Measurements from ENCODE around the gene ADAMTS3.

The ADAMTS3 gene

GRCh38 chr4:72568959-72569718, at the start of gene ADAMTS3:
ADAMTS3 (minus strand) TSS chr4:72569221; CDS start chr4:72568762, 459 bp downstream.
- peak; percentile 63 for DNase-seq (ENCODE audit: low read depth, low spot score)

GRCh38 chr4:72613959-72614358, 44.9 kb upstream of the ADAMTS3 start:
- DNase-seq (ENCODE audit: low read depth, low spot score) = no peak

- no peak for DNase-seq (ENCODE audit: low read depth, low spot score)
Observed at GRCh38 chr4:72606751-72607150, 37.7 kb upstream of the ADAMTS3 start.

- no peak for DNase-seq (ENCODE audit: low read depth, low spot score)
Observed at GRCh38 chr4:72604324-72604723, 35.3 kb upstream of the ADAMTS3 start.

- DNase-seq (ENCODE audit: low read depth, low spot score) = no peak
Observed at GRCh38 chr4:72602396-72603376, 33.7 kb upstream of the ADAMTS3 start.

- DNase-seq (ENCODE audit: low read depth, low spot score) = no peak
Observed at GRCh38 chr4:72591547-72592454, 22.8 kb upstream of the ADAMTS3 start.

- DNase-seq (ENCODE audit: low read depth, low spot score) = no peak
Observed at GRCh38 chr4:72587334-72587733, 18.3 kb upstream of the ADAMTS3 start.

GRCh38 chr4:72582853-72583252, 13.8 kb upstream of the ADAMTS3 start:
- no peak for DNase-seq (ENCODE audit: low read depth, low spot score)

- DNase-seq (ENCODE audit: low read depth, low spot score) = no peak
Observed at GRCh38 chr4:72577211-72577610, 8.2 kb upstream of the ADAMTS3 start.

GRCh38 chr4:72571337-72571736, 2.3 kb upstream of the ADAMTS3 start:
- no peak for DNase-seq (ENCODE audit: low read depth, low spot score)

GRCh38 chr4:72569719-72570235, 756 bp upstream of the ADAMTS3 start:
- DNase-seq (ENCODE audit: low read depth, low spot score) = no peak

- DNase-seq (ENCODE audit: low read depth, low spot score) = peak; percentile 80
Observed at GRCh38 chr4:72567821-72568675, 973 bp downstream of the ADAMTS3 start.

- DNase-seq (ENCODE audit: low read depth, low spot score) = no peak
Observed at GRCh38 chr4:72567036-72567435, 2.0 kb downstream of the ADAMTS3 start.

- no peak for DNase-seq (ENCODE audit: low read depth, low spot score)
Observed at GRCh38 chr4:72566464-72566972, 2.5 kb downstream of the ADAMTS3 start.

GRCh38 chr4:72564789-72565188, 4.2 kb downstream of the ADAMTS3 start:
- DNase-seq (ENCODE audit: low read depth, low spot score) = no peak

GRCh38 chr4:72564184-72564583, 4.8 kb downstream of the ADAMTS3 start:
- DNase-seq (ENCODE audit: low read depth, low spot score) = no peak

GRCh38 chr4:72558655-72559054, 10.4 kb downstream of the ADAMTS3 start:
- DNase-seq (ENCODE audit: low read depth, low spot score) = no peak

GRCh38 chr4:72557021-72557420, 12.0 kb downstream of the ADAMTS3 start:
- no peak for DNase-seq (ENCODE audit: low read depth, low spot score)

GRCh38 chr4:72555377-72555831, 13.6 kb downstream of the ADAMTS3 start:
- no peak for DNase-seq (ENCODE audit: low read depth, low spot score)

Data from iPS DF 19.7 (cell line).